Caco-2 (cell line): ENCODE results near the gene MED17. TPM values are rescaled to one million over a fixed set of nuclear protein-coding genes. Genes with fewer than 3 reads are reported as not detected.
A peak's percentile ranks its signal among the peaks of the same experiment; 100 is the strongest.

Source experiments
- BruUV-seq: library from RNA; stranded (reverse); fragments of 400-500 nt; replicated peaks from 2 replicates; lab custom pipeline; 2021; lab: Mats Ljungman, UMichigan
- CTCF ChIA-PET: fragments of 300-600 bp; sonication (Branson Sonifier 250); formaldehyde crosslinking; loops from one replicate; lab custom pipeline; 2022; ENCODE audit warnings: antibody characterized with exemption; lab: Charles Lee
- POLR2A ChIA-PET: fragments of 300-600 bp; sonication (Branson Sonifier 250); formaldehyde crosslinking; loops from one replicate; lab custom pipeline; 2022; ENCODE audit warnings: antibody characterized with exemption; lab: Charles Lee
- DNase-seq, 2 experiments: peaks; one replicate each; pipeline versions ENCODE4 v3.0.0 to v3.0.0-alpha.2; 2020 to 2022
- H3K27me3 ChIP-seq: replicated peaks from 2 replicates; pipeline ENCODE4 v1.6.0; 2011; ENCODE audit warnings: low read length; ENCODE audit not compliant: control insufficient read depth, insufficient read depth
- H3K36me3 ChIP-seq: 2 replicates; pipeline ENCODE4 v1.5.1; 2011; ENCODE audit warnings: low read length; ENCODE audit not compliant: control insufficient read depth, insufficient read depth
- H3K4me1 ChIP-seq: fragments of 250-450 bp; sonication (Bioruptor Pico); 2 replicates; pipeline ENCODE4 v1.5.1; 2020; ENCODE audit warnings: mild to moderate bottlenecking
- H3K4me3 ChIP-seq: 2 replicates; pipeline ENCODE4 v1.5.1; 2011; ENCODE audit warnings: low read depth, mild to moderate bottlenecking, control low read depth, low read length
- H3K9me3 ChIP-seq: fragments of 250-450 bp; sonication (Bioruptor Pico); 2 replicates; pipeline ENCODE4 v1.5.1; 2020; ENCODE audit warnings: mild to moderate bottlenecking, moderate library complexity
- H3K27ac Mint-ChIP-seq: one replicate; pipeline ENCODE4 v1.8.0; 2022; ENCODE audit warnings: mixed read lengths; ENCODE audit not compliant: unreplicated experiment
- H3K27me3 Mint-ChIP-seq: one replicate; pipeline ENCODE4 v1.8.0; 2022; ENCODE audit warnings: mixed read lengths; ENCODE audit not compliant: insufficient read depth, unreplicated experiment
- H3K36me3 Mint-ChIP-seq: one replicate; pipeline ENCODE4 v1.8.0; 2022; ENCODE audit warnings: mild to moderate bottlenecking, mixed read lengths; ENCODE audit not compliant: insufficient read depth, unreplicated experiment
- H3K4me1 Mint-ChIP-seq: one replicate; pipeline ENCODE4 v1.8.0; 2022; ENCODE audit warnings: low read depth, mixed read lengths; ENCODE audit not compliant: unreplicated experiment
- H3K4me3 Mint-ChIP-seq: one replicate; pipeline ENCODE4 v1.8.0; 2022; ENCODE audit warnings: mild to moderate bottlenecking, moderate library complexity, mixed read lengths; ENCODE audit not compliant: unreplicated experiment
- H3K9me3 Mint-ChIP-seq: one replicate; pipeline ENCODE4 v1.8.0; 2022; ENCODE audit warnings: mixed read lengths; ENCODE audit not compliant: unreplicated experiment
- intact Hi-C: fragments of 100-400 bp; cut with micrococcal nuclease; formaldehyde crosslinking; loops from one replicate; pipeline ENCODE4 v1.10.0; 2022; ENCODE audit not compliant: unreplicated experiment
- total RNA-seq: library from RNA; stranded (reverse); gene quantifications from 2 replicates; pipeline ENCODE4 v1.2.3, GENCODE V29; 2022
- TF ChIP-seq, protein P1 (sequence below), 2 experiments: fragments of 200-600 bp in 1 of 2; IDR thresholded peaks; 1 replicate in 1 of 2; 2 replicates in 1 of 2; pipeline versions ENCODE4 v1.5.1 to v1.8.0; 2011 to 2022; ENCODE audit warnings: antibody characterized with exemption in 1 of 2, control low read depth in 1 of 2, inconsistent platforms in 1 of 2, low read depth in 1 of 2, low read length in 1 of 2, mild to moderate bottlenecking in 1 of 2, moderate library complexity in 1 of 2; ENCODE audit not compliant: insufficient read depth in 1 of 2, severe bottlenecking in 1 of 2, unreplicated experiment in 1 of 2

MED17 gene
- total RNA-seq, 1 experiment from 2014 or later: 54.0 TPM

- Histone ChIP-seq H3K27me3 (no peaks in the 10 kb centered on the region), H3K9me3 (peaks cover 7% of the 10 kb centered on the region), H3K4me3 (no peak overlapping the region), H3K36me3 (peaks cover 4% of the 10 kb centered on the region; the same call in 1 of the 2 replicates), H3K4me1 (peaks cover 5% of the 10 kb centered on the region)
- peak in 1 of 2 experiments; percentile 49 for DNase-seq
- Mint-ChIP-seq H3K27ac (no peak overlapping the region), H3K36me3 (peaks cover 37% of the 10 kb centered on the region), H3K27me3 (no peaks in the 10 kb centered on the region), H3K9me3 (no peaks in the 10 kb centered on the region), H3K4me3 (no peak overlapping the region), H3K4me1 (peaks cover 8% of the 10 kb centered on the region)
- CTCF ChIA-PET: no interaction called here
- intact Hi-C loops: no loop called here
- POLR2A ChIA-PET: interaction anchor here (0.7 to 1.1 kb wide), 2 partner anchors 9 to 830 kb away, joined by 3 to 4 read pairs; partner anchors contain the start of gene MED17
- TF ChIP-seq, protein P1, sequence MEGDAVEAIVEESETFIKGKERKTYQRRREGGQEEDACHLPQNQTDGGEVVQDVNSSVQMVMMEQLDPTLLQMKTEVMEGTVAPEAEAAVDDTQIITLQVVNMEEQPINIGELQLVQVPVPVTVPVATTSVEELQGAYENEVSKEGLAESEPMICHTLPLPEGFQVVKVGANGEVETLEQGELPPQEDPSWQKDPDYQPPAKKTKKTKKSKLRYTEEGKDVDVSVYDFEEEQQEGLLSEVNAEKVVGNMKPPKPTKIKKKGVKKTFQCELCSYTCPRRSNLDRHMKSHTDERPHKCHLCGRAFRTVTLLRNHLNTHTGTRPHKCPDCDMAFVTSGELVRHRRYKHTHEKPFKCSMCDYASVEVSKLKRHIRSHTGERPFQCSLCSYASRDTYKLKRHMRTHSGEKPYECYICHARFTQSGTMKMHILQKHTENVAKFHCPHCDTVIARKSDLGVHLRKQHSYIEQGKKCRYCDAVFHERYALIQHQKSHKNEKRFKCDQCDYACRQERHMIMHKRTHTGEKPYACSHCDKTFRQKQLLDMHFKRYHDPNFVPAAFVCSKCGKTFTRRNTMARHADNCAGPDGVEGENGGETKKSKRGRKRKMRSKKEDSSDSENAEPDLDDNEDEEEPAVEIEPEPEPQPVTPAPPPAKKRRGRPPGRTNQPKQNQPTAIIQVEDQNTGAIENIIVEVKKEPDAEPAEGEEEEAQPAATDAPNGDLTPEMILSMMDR (IDR thresholded peaks at IDR 0.05; ENCODE audit: insufficient read depth in 1 of 2, low read depth in 1 of 2, low read length in 1 of 2, severe bottlenecking in 1 of 2, unreplicated experiment in 1 of 2): peak in 1 of 2 experiments; percentile 34
- no TSS peak for BruUV-seq
These were observed 8.8 kb upstream of the MED17 start for GRCh38 chr11:93775289-93775688.

GRCh38 chr11:93783362-93783761 is 720 bp upstream of the MED17 start:
- ChIA-PET CTCF (interaction anchor here (1.3 to 2.4 kb wide), 4 partner anchors 9 to 42 kb away, joined by 4 to 57 read pairs (median 4); partner anchors contain the start of genes C11orf54 and TAF1D), POLR2A (interaction anchor here (1.1 to 1.8 kb wide), 7 partner anchors 10 to 67 kb away, joined by 3 to 130 read pairs (median 6); partner anchors contain the start of genes C11orf54, TAF1D and VSTM5)
- TF ChIP-seq, protein P1 (IDR thresholded peaks at IDR 0.05; ENCODE audit: insufficient read depth in 1 of 2, low read depth in 1 of 2, low read length in 1 of 2, severe bottlenecking in 1 of 2, unreplicated experiment in 1 of 2): no peak
- Mint-ChIP-seq H3K27me3 (no peaks in the 10 kb centered on the region), H3K4me3 (peak overlapping the region; percentile 81), H3K4me1 (peaks cover 17% of the 10 kb centered on the region), H3K27ac (no peak overlapping the region), H3K9me3 (no peaks in the 10 kb centered on the region), H3K36me3 (peaks cover 47% of the 10 kb centered on the region)
- no TSS peak for BruUV-seq
- no peaks in the 10 kb centered on the region for H3K9me3 ChIP-seq
- DNase-seq: no peak
- H3K27me3 ChIP-seq: no peaks in the 10 kb centered on the region
- H3K4me1 ChIP-seq: no peaks in the 10 kb centered on the region; the same call in 1 of the 2 replicates
- no peaks in the 10 kb centered on the region for H3K36me3 ChIP-seq
- H3K4me3 ChIP-seq: peak overlapping the region; percentile 86
- intact Hi-C loops: loop anchor here (5.0 kb wide), 1 partner anchor 121 kb away; the partner anchor contains the start of gene CEP295

DNA sequence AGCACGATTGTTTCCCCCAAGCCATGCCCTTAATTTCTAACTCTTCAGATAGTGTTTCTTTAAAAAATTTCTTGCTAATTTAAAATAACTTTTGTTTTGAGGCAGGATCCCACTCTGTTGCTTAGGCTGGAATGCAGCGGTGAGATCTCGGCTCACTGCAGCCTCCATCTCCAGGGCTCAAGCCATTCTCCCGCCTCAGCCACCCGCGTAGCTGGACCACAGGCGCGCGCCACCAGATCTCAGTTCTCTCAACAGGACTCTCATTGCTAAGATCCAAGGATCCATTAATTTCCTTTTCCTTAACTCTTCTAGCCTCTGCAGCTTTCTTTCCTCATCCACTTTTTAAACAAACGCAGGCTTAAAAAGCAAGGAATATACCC is 327 bp upstream of the MED17 start:
- H3K27ac Mint-ChIP-seq: peak overlapping the region; percentile 62
- H3K4me3 ChIP-seq: peak overlapping the region; percentile 86
- BruUV-seq: TSS peak; percentile 65
- ChIA-PET CTCF (interaction anchor here (0.6 to 2.4 kb wide), 13 partner anchors 9 to 67 kb away, joined by 3 to 57 read pairs (median 4); partner anchors contain the start of genes C11orf54, TAF1D and VSTM5), POLR2A (interaction anchor here (0.7 to 1.8 kb wide), 21 partner anchors 8 to 1190 kb away, joined by 3 to 130 read pairs (median 4); partner anchors contain the start of genes ANKRD49, C11orf54, CEP295 and CWC15)
- H3K36me3 ChIP-seq: no peaks in the 10 kb centered on the region
- peak overlapping the region; percentile 81 for H3K4me3 Mint-ChIP-seq
- intact Hi-C loops: loop anchor here (1.0 to 5.0 kb wide), 5 partner anchors 13 to 121 kb away; partner anchors contain the start of genes C11orf54, CEP295, TAF1D and VSTM5
- no peaks in the 10 kb centered on the region for H3K9me3 Mint-ChIP-seq
- H3K4me1 Mint-ChIP-seq: peaks cover 17% of the 10 kb centered on the region
- H3K4me1 ChIP-seq: no peaks in the 10 kb centered on the region; the same call in 1 of the 2 replicates
- no peaks in the 10 kb centered on the region for H3K9me3 ChIP-seq
- H3K27me3 Mint-ChIP-seq: no peaks in the 10 kb centered on the region
- no peaks in the 10 kb centered on the region for H3K27me3 ChIP-seq
- TF ChIP-seq, protein P1 (IDR thresholded peaks at IDR 0.05; ENCODE audit: insufficient read depth in 1 of 2, low read depth in 1 of 2, low read length in 1 of 2, severe bottlenecking in 1 of 2, unreplicated experiment in 1 of 2): no peak
- H3K36me3 Mint-ChIP-seq: peaks cover 51% of the 10 kb centered on the region
- peak in 1 of 2 experiments; percentile 54 for DNase-seq
